HEK293T (cell line): ENCODE data around the gene CCDC71L.

Experiments used
- ARNT ChIP-seq: fragments of 450-650 bp; IDR thresholded peaks from 2 replicates; pipeline ENCODE4 v1.6.1; 2017; ENCODE audit warnings: mild to moderate bottlenecking
- CTBP1 ChIP-seq: fragments of 450-650 bp; IDR thresholded peaks from 2 replicates; pipeline ENCODE4 v1.6.1; 2016; ENCODE audit warnings: borderline replicate concordance
- ELF4 ChIP-seq: fragments of 450-650 bp; IDR thresholded peaks from 2 replicates; pipeline ENCODE4 v1.6.1; 2017; ENCODE audit warnings: antibody characterized with exemption
- FOXA1 ChIP-seq: fragments of 450-650 bp; IDR thresholded peaks from 2 replicates; pipeline ENCODE4 v1.6.1; 2016; ENCODE audit warnings: mild to moderate bottlenecking
- FOXK2 ChIP-seq: fragments of 450-650 bp; IDR thresholded peaks from 2 replicates; pipeline ENCODE4 v1.6.1; 2016; ENCODE audit warnings: mild to moderate bottlenecking
- FOXM1 ChIP-seq: fragments of 450-650 bp; IDR thresholded peaks from 2 replicates; pipeline ENCODE4 v1.6.1; 2017; ENCODE audit warnings: mild to moderate bottlenecking, borderline replicate concordance
- LEF1 ChIP-seq: fragments of 450-650 bp; IDR thresholded peaks from 2 replicates; pipeline ENCODE4 v1.6.1; 2017; ENCODE audit warnings: mild to moderate bottlenecking, borderline replicate concordance
- NFRKB ChIP-seq: fragments of 450-650 bp; IDR thresholded peaks from 2 replicates; pipeline ENCODE4 v1.6.1; 2016; ENCODE audit warnings: mild to moderate bottlenecking, moderate library complexity
- SP1 ChIP-seq: fragments of 450-650 bp; IDR thresholded peaks from 2 replicates; pipeline ENCODE4 v1.6.1; 2017
- SUZ12 ChIP-seq: fragments of 450-650 bp; IDR thresholded peaks from 2 replicates; pipeline ENCODE4 v1.6.1; 2016; ENCODE audit warnings: mild to moderate bottlenecking
- TARDBP ChIP-seq: fragments of 450-650 bp; IDR thresholded peaks from 2 replicates; pipeline ENCODE4 v1.6.1; 2016
- ZNF384 ChIP-seq: fragments of 450-650 bp; IDR thresholded peaks from 2 replicates; pipeline ENCODE4 v1.6.1; 2016

DNA sequence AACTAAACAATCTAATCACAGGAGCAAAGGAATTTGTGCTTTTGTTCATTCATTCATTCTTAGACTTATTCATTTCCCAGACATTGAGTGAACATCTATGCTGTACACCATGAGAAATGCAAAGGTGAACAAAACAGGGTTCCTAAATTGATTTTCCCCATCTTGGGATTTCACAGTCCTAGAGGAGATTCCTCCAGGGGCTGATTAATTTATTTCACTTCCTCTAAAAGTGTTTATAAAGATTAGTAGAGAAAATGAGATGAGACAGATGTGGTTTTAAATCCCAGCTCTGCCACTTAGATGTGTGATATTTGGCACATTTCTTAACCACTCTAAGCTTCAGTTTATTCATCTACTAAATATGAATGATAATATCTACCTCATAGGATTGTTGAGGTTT, 8.9 kb downstream of the CCDC71L start:
- no peak for TF ChIP-seq ZNF384
- TF ChIP-seq FOXK2, result no peak
- TF ChIP-seq ARNT, result no peak
- no peak for TF ChIP-seq FOXM1
- TF ChIP-seq TARDBP, result no peak
- TF ChIP-seq FOXA1, result no peak
- TF ChIP-seq NFRKB, result no peak
- TF ChIP-seq SUZ12, result no peak
- no peak for TF ChIP-seq SP1
- no peak for TF ChIP-seq CTBP1
- no peak for TF ChIP-seq ELF4
- TF ChIP-seq LEF1, result no peak
